Measurements from ENCODE around the gene VPS13D. TPM values are rescaled to one million over a fixed set of nuclear protein-coding genes. Genes with fewer than 3 reads are reported as not detected.

The VPS13D gene
- total and polyA plus RNA-seq, 10 donors, result 10.1 to 108 (median 86.3) TPM

DNA sequence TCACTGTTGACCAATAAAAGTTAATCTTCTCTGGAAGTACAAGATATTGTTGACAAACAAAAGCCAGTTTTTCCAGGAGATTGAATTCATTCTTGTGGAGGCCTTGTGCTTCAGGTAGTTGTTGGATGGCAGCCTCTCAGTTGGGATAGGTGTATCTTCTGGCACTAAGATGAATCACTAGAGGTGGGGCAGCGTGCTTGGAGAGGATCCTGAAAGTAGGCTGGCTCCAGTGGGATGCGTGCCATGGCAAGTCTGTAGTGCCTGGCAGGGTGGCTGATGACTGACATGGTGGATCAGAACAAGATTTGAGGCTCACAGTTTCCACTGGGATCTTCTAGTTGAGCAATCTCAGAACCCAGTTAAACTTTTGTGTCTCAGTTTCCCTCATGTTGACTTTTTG is 2.4 kb downstream of the VPS13D start:
- TF ChIP-seq CTCF (IDR thresholded peaks at IDR 0.05 in 8 of 11, conservative IDR thresholded peaks at IDR 0.05 in 3 of 11) (no peak), POLR2A (IDR thresholded peaks at IDR 0.05) (no peak), POLR2AphosphoS5 (IDR thresholded peaks at IDR 0.05) (no peak)
- Histone ChIP-seq H3K4me3 (no peak overlapping the region), H3K36me3 (peaks cover 0 to 33% (median 20%) of the 10 kb centered on the region in 6 donors), H3K9me3 (no peaks in the 10 kb centered on the region), H3K27ac (no peak overlapping the region), H3K4me1 (peaks cover 9 to 41% (median 27%) of the 10 kb centered on the region in 6 donors), H3K27me3 (replicated peaks in 1 of 7) (no peaks in the 10 kb centered on the region)
- 87 to 98% (median 97%) methylated on average over 2 of the region's 2 CpGs for WGBS, 5 donors
- intact Hi-C loops (cut with DNase I; ENCODE audit: low total_unique reads), result no loop called here
- DNase-seq, result no peak

DNA sequence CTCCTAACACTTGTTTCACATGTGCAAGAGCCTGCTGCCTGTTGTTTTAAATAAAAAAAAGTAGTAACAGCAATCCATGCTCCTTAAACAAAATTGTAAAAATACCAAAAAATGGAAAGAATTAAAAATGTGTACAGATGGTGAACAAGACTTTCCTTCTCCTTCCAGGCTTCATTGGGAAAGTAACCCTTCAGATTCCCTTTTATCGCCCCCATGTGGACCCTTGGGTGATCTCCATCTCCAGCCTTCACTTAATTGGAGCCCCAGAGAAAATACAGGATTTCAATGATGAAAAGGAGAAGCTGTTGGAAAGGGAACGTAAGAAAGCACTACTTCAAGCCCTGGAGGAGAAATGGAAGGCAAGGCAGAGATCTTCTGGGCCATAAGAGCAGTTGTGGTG is 14.2 kb downstream of the VPS13D start:
- peak in 8 of 11 experiments; percentile 15 to 62 (median 40) for TF ChIP-seq CTCF (IDR thresholded peaks at IDR 0.05 in 8 of 11, conservative IDR thresholded peaks at IDR 0.05 in 3 of 11)
- TF ChIP-seq POLR2A (IDR thresholded peaks at IDR 0.05), result no peak
- TF ChIP-seq POLR2AphosphoS5 (IDR thresholded peaks at IDR 0.05), result no peak
- Histone ChIP-seq H3K4me1 (no peaks in the 10 kb centered on the region), H3K36me3 (peaks cover 10 to 97% (median 70%) of the 10 kb centered on the region in 6 donors), H3K27ac (no peak overlapping the region), H3K27me3 (replicated peaks in 1 of 7) (no peaks in the 10 kb centered on the region), H3K4me3 (no peak overlapping the region), H3K9me3 (no peaks in the 10 kb centered on the region)
- DNase-seq, result no peak
- intact Hi-C loops (cut with DNase I; ENCODE audit: low total_unique reads), result no loop called here
- 60 to 84% (median 65%) methylated on average over 2 of the region's 2 CpGs for WGBS, 5 donors

- Histone ChIP-seq H3K36me3 (peaks cover 10 to 97% (median 75%) of the 10 kb centered on the region in 6 donors), H3K9me3 (no peaks in the 10 kb centered on the region), H3K4me1 (no peaks in the 10 kb centered on the region), H3K27ac (no peak overlapping the region), H3K27me3 (replicated peaks in 1 of 7) (no peaks in the 10 kb centered on the region), H3K4me3 (no peak overlapping the region)
- DNase-seq, result no peak
- no peak for TF ChIP-seq POLR2A (IDR thresholded peaks at IDR 0.05)
- TF ChIP-seq CTCF (IDR thresholded peaks at IDR 0.05 in 8 of 11, conservative IDR thresholded peaks at IDR 0.05 in 3 of 11), result no peak
- TF ChIP-seq POLR2AphosphoS5 (IDR thresholded peaks at IDR 0.05), result no peak
- WGBS, 5 donors, result 93 to 98% (median 95%) methylated on average over 5 of the region's 5 CpGs
- intact Hi-C loops (cut with DNase I; ENCODE audit: low total_unique reads), result no loop called here
These were observed 14.8 kb downstream of the VPS13D start for GRCh38 chr1:12244585-12244984.

DNA sequence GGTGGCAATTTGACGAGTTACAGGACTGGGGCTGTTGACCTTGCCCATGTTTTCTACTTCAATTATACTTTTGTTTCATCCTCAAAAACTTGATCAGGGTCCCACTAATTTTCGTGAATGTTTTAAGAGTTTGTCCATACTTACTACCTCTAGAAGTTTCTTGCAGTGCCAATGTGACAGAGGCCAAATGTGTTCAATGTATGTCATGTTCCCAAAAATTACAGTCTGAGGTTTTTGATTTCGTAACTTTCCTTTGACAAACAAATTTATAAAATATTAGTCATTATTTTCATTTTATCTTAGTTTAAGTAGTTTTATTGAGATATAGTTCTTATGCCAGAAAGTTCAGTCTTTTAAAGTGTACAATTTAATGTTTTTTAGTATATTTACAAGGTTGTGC is 15.3 kb downstream of the VPS13D start:
- Histone ChIP-seq H3K4me3 (no peak overlapping the region), H3K9me3 (no peaks in the 10 kb centered on the region), H3K27me3 (replicated peaks in 1 of 7) (no peaks in the 10 kb centered on the region), H3K27ac (no peak overlapping the region), H3K4me1 (no peaks in the 10 kb centered on the region), H3K36me3 (peaks cover 12 to 97% (median 80%) of the 10 kb centered on the region in 6 donors)
- TF ChIP-seq POLR2AphosphoS5 (IDR thresholded peaks at IDR 0.05), result no peak
- TF ChIP-seq POLR2A (IDR thresholded peaks at IDR 0.05), result no peak
- TF ChIP-seq CTCF (IDR thresholded peaks at IDR 0.05 in 8 of 11, conservative IDR thresholded peaks at IDR 0.05 in 3 of 11), result no peak
- 78 to 95% (median 87%) methylated on average over 3 of the region's 3 CpGs for WGBS, 5 donors
- intact Hi-C loops (cut with DNase I; ENCODE audit: low total_unique reads), result no loop called here
- DNase-seq, result no peak
